IPS-15b (cell line): ENCODE data around the gene SAFB.
"Not testable (repeated sequence)": the region's sequence is repeated elsewhere in the genome, so short reads cannot be mapped to it uniquely, and the experiment has no call there.

Source experiments
- H3K27me3 ChIP-seq: one replicate; pipeline ENCODE4 v1.6.1; 2013; ENCODE audit warnings: low read length; ENCODE audit not compliant: control insufficient read depth, insufficient read depth
- H3K36me3 ChIP-seq: one replicate; pipeline ENCODE4 v1.6.1; 2013; ENCODE audit warnings: low read length; ENCODE audit not compliant: control insufficient read depth, insufficient read depth
- H3K4me1 ChIP-seq: one replicate; pipeline ENCODE4 v1.6.1; 2013; ENCODE audit warnings: mild to moderate bottlenecking, low read length; ENCODE audit not compliant: control insufficient read depth, insufficient read depth
- H3K4me3 ChIP-seq: one replicate; pipeline ENCODE4 v1.5.1; 2013; ENCODE audit warnings: low read depth, low read length
- H3K9ac ChIP-seq: one replicate; pipeline ENCODE4 v1.6.1; 2013; ENCODE audit warnings: low read depth, mild to moderate bottlenecking, low read length
- H3K9me3 ChIP-seq: one replicate; pipeline ENCODE4 v1.6.1; 2013; ENCODE audit warnings: mild to moderate bottlenecking, low read length; ENCODE audit not compliant: control insufficient read depth, insufficient read depth

The SAFB gene

DNA sequence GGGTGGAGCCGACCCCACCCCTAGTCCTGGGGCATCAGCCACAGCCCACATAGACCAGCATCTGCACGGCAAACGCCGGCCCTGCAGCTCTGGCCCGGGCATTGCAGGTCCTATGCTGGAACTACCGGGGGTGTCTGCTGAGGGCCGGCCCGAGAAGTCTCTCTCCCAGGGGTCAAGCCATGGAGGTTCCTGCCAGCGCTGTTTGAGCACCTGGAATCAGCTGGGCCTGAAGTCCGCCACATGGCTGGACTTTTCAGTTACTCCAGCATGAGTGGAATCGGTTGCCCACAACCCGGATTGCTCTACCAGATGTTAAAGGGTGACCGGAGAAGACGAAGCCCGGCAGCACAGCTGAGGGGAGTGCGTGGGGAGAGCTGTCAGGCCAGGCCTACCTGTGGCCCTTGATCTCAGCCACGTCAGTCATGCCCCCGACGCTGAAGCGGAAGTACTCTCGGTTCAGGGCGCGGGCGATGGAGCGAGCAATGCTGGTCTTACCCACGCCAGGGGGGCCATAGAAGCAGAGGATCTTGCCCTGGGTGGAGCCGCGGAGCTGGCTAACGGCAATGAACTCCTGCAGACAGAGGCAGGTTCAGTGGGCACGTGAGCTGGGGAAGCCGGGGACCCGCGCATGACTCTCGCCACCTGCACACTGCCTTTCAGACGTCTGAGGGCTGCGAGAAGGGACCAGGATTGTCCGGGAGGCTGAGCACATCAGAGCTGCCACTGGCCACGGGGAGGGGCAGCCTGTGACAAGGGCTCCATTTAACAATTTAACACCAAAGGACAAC is 75.9 kb downstream of the SAFB start:
- no peaks in the 10 kb centered on the region for H3K27me3 ChIP-seq
- H3K36me3 ChIP-seq = peaks cover 69% of the 10 kb centered on the region
- no peak overlapping the region for H3K4me3 ChIP-seq
- H3K4me1 ChIP-seq = no peaks in the 10 kb centered on the region
- H3K9ac ChIP-seq = no peak overlapping the region
- no peaks in the 10 kb centered on the region for H3K9me3 ChIP-seq

- no peaks in the 10 kb centered on the region for H3K9me3 ChIP-seq
- H3K27me3 ChIP-seq = no peaks in the 10 kb centered on the region
- no peaks in the 10 kb centered on the region for H3K4me1 ChIP-seq
- H3K4me3 ChIP-seq = no peak overlapping the region
- no peak overlapping the region for H3K9ac ChIP-seq
- H3K36me3 ChIP-seq = peaks cover 68% of the 10 kb centered on the region
Measured at GRCh38 chr19:5700455-5701092, 77.7 kb downstream of the SAFB start.

- not testable (repeated sequence) for H3K4me1 ChIP-seq, H3K27me3 ChIP-seq, H3K4me3 ChIP-seq, H3K9ac ChIP-seq, H3K9me3 ChIP-seq
- peaks cover 66% of the 10 kb centered on the region for H3K36me3 ChIP-seq
Measured at GRCh38 chr19:5702053-5702410, 79.1 kb downstream of the SAFB start.

GRCh38 chr19:5703819-5704818 is 81.2 kb downstream of the SAFB start:
- Histone ChIP-seq H3K36me3 (peaks cover 66% of the 10 kb centered on the region), H3K4me3 (no peak overlapping the region), H3K9ac (no peak overlapping the region), H3K4me1 (no peaks in the 10 kb centered on the region), H3K27me3 (no peaks in the 10 kb centered on the region), H3K9me3 (no peaks in the 10 kb centered on the region)

GRCh38 chr19:5705552-5705951 is 82.7 kb downstream of the SAFB start:
- H3K9ac ChIP-seq = no peak overlapping the region
- H3K4me1 ChIP-seq = no peaks in the 10 kb centered on the region
- no peak overlapping the region for H3K4me3 ChIP-seq
- H3K27me3 ChIP-seq = no peaks in the 10 kb centered on the region
- peaks cover 61% of the 10 kb centered on the region for H3K36me3 ChIP-seq
- no peaks in the 10 kb centered on the region for H3K9me3 ChIP-seq

DNA sequence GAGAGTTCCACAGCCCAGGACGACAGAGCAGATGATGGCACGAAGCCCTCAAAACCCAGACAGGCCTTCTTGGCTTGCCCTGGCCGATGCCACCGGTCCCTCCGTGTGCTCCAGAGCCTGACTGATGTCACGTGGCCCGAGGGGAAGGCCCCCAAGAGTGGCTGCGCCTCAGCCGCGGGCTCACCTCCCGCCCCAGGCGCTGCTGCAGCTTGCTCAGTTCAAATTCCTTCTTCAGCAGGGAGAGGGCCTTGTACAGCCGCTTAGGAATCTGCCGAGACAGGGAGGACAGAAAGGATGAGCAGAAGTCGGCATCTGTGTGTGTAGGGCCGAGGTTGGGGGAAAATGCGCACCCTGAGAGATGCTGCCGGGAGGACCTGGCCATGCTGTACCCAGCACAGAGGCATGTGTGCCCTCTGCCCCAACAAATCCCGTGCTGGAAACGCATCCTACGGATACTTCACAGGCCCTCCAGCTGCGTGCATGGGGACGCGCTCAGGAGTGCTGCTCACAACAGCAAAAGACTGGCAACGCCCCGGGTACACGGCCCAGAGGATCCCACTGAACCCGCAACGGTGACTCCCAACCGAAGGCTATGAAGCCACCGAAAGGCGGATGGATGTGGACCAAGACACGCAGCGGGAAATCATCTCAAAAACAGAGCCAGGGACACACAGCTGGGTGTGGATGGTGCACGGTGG is 84.1 kb downstream of the SAFB start:
- Histone ChIP-seq H3K4me3 (no peak overlapping the region), H3K9me3 (no peaks in the 10 kb centered on the region), H3K9ac (no peak overlapping the region), H3K27me3 (no peaks in the 10 kb centered on the region), H3K36me3 (peaks cover 67% of the 10 kb centered on the region), H3K4me1 (no peaks in the 10 kb centered on the region)

DNA sequence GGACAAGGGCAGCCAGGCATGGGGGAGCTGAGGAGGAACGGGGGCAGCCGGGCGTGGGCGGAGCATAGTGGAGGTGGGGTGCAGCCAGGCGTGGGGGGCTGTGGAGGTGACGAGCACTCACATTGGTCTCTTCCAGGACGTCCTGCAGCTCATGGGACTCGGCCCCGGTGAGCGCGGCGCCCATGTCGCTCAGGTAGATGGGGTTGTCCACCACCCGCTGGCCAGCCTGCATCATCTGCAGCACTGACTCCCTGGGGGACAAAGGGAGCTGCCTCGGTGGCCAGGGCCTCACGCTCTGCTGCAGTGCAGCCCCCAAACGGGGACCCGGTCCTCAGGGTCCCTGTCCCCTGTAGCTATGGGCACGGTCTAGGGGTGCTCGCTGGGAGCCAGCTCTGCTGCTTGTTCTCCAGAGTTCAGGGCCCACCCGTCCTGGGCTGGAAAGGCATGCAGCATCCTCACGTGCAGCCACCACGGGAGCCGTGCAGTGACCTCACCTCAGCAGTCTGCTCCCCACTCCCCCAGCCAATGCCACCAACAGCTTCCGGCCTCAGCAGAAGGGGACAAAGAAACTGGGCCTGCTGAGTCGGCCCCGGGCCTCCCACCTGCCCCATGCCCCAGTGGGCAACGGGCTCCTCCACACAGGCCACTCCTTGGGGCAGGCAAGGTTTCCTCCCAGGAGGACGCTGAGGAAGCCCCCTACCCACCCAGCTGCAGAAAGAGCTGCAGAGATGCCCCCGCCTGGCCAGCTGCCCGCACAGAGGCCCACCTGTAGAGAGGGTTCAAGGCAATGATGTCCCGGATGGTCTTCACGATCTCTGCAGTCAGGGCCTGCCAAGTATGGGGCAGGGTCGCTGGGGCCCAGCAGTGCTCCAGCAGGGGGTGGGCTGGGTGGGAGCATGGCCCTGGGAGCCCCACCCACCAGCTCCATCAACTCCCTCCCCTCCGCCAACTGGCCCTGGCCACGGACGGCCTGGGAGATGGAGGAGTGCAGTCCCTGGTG is 85.0 kb downstream of the SAFB start:
- Histone ChIP-seq H3K4me1 (no peaks in the 10 kb centered on the region), H3K27me3 (no peaks in the 10 kb centered on the region), H3K4me3 (no peak overlapping the region), H3K36me3 (peaks cover 75% of the 10 kb centered on the region), H3K9me3 (no peaks in the 10 kb centered on the region), H3K9ac (no peak overlapping the region)

DNA sequence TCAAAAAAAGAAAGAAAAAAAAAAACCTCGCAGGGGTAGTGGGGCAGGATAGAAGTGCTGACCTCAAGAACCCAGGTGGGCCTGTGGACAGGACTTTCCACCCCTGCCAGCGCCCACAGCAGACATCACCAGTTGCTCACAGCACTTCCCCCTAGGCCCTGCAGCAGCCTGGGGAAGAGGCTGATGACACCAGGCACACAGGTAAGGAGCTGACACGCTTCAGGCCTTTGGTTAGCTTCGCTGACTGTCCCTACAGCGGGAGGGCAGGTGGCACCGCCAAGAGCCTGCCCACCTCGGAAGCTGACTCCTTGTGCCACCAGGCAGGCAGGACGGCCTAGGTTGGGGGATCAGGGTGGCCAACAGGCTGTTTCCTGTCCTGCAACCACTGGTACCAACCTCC is 88.1 kb downstream of the SAFB start:
- Histone ChIP-seq H3K9ac (no peak overlapping the region), H3K4me1 (no peaks in the 10 kb centered on the region), H3K4me3 (no peak overlapping the region), H3K27me3 (no peaks in the 10 kb centered on the region), H3K9me3 (no peaks in the 10 kb centered on the region), H3K36me3 (peaks cover 60% of the 10 kb centered on the region)

DNA sequence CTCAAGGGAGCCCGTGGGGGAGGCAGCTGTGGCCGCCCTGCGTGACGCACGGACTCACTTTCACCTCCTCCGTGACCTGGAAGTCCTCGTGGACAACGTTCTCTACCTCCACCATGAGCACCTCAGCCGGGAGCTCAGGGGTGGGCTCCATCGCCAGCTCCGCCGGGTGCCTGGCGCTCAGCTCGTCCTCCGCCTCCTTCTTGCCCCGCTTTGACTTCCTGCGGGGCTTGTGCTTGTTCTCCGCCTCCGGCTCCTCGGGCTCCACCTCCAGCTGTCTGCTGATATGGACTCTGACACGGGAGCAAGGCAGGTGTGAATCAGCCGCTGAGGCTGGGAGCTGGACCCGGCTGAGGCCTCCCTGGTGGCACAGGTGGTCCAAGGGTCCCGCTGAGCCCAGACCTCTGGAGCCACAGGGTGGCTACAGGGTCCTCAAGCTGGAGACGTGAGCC is 88.9 kb downstream of the SAFB start:
- Histone ChIP-seq H3K4me1 (peaks cover 2% of the 10 kb centered on the region), H3K9me3 (no peaks in the 10 kb centered on the region), H3K4me3 (no peak overlapping the region), H3K27me3 (no peaks in the 10 kb centered on the region), H3K36me3 (peaks cover 55% of the 10 kb centered on the region), H3K9ac (no peak overlapping the region)

GRCh38 chr19:5713228-5713627 is 90.3 kb downstream of the SAFB start:
- Histone ChIP-seq H3K36me3 (peaks cover 40% of the 10 kb centered on the region), H3K9ac (no peak overlapping the region), H3K27me3 (no peaks in the 10 kb centered on the region), H3K4me3 (no peak overlapping the region), H3K9me3 (no peaks in the 10 kb centered on the region), H3K4me1 (peaks cover 2% of the 10 kb centered on the region)
